ENCODE data around the gene ACSF2. TPM values are rescaled to one million over a fixed set of nuclear protein-coding genes. Genes with fewer than 3 reads are reported as not detected.
"Not testable (repeated sequence)": the region's sequence is repeated elsewhere in the genome, so short reads cannot be mapped to it uniquely, and the experiment has no call there.

The ACSF2 gene, protein sequence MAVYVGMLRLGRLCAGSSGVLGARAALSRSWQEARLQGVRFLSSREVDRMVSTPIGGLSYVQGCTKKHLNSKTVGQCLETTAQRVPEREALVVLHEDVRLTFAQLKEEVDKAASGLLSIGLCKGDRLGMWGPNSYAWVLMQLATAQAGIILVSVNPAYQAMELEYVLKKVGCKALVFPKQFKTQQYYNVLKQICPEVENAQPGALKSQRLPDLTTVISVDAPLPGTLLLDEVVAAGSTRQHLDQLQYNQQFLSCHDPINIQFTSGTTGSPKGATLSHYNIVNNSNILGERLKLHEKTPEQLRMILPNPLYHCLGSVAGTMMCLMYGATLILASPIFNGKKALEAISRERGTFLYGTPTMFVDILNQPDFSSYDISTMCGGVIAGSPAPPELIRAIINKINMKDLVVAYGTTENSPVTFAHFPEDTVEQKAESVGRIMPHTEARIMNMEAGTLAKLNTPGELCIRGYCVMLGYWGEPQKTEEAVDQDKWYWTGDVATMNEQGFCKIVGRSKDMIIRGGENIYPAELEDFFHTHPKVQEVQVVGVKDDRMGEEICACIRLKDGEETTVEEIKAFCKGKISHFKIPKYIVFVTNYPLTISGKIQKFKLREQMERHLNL
- 17.2 TPM for polyA plus RNA-seq (2013, experiment 1 of 2; ENCODE audit: insufficient read length)
- polyA plus RNA-seq (2013, experiment 2 of 2; ENCODE audit: insufficient read length): 22.2 TPM

- peak; percentile 61 for DNase-seq
Observed at GRCh38 chr17:50425682-50426471, at the start of gene ACSF2. Gene ACSF2 (plus strand): TSS chr17:50426218. CDS start chr17:50426262, 44 bp downstream.

GRCh38 chr17:50379351-50380132 lies 46.5 kb upstream of the ACSF2 start:
- DNase-seq: no peak

GRCh38 chr17:50380369-50381259 lies 45.4 kb upstream of the ACSF2 start:
- DNase-seq: no peak

- no peak for DNase-seq
Observed at GRCh38 chr17:50381260-50381815, 44.7 kb upstream of the ACSF2 start.

DNA sequence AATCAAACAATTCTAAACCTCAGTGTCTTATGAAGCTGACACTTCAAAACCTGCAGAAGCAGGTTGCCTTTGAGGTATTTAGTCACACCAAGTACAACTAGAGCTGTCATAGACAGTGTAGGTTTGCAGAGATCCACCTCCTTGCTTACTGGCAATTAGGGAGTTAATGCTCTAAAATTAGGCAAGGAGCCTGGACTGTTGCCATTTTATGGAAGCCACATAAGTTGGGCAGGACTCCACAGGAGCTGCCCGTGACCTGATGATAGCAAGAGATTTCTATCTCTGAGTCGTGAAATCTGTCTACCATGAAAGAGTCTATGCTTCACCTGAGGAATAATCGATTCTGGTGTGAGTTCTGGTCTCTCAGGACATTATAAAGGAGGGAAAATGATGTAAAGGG lies 44.1 kb upstream of the ACSF2 start:
- DNase-seq: no peak

DNA sequence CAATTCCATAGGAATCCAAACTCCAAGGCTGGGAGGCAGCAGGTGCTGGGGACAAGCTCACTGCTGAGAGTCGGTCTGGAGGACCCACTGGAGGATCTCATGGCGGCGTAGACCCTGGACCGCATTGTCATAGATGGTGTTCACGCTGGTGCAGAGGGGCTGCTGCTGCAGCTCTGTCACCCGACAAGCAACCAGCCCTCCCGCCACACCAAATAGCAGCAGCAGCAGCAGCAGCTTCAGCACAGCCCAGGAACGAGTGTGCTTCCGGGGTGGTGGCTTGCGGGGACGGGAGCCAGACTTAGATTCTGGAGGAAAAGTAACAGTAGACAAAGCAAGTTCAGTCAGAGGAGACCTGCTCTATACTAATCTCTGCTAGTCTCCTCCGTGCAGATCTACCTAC lies 43.1 kb upstream of the ACSF2 start:
- no peak for DNase-seq

DNA sequence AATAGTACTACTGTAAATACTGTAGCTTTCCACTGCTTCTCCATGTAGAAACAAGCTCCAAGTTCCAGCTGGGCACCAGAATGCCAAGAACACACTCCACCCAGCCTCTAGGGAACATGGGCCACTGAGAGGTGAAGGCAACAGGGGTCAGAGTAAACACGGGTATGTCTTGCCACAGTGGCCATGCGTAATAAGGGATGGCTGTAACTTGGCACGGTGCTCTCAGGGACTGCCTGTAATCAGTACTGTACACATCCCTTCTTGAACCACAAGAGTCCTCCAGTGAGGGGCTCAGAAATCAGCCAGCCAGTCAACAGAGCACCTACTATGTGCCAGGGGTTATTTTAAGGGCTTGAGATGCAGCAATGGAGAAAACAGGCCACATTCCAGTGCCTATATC lies 39.5 kb upstream of the ACSF2 start:
- DNase-seq: no peak

DNA sequence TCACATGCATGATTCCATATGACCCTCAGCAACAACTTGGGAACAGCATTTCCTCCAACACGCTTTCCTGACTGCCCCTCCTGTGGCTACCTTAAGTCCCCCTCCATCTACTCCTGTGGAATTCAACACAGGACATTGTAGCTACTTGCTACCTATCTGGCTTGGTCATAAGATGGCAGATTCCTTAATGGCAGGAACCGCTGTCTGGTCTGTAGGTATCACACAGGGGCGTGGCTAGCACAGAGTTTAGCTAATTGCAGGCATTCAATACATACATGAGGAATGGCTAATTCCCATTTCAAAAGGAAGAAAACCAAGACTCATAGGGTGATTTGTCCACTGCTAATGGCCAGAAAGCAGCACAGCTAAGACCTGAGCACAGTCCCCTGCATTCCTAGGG lies 37.3 kb upstream of the ACSF2 start:
- DNase-seq: no peak

DNA sequence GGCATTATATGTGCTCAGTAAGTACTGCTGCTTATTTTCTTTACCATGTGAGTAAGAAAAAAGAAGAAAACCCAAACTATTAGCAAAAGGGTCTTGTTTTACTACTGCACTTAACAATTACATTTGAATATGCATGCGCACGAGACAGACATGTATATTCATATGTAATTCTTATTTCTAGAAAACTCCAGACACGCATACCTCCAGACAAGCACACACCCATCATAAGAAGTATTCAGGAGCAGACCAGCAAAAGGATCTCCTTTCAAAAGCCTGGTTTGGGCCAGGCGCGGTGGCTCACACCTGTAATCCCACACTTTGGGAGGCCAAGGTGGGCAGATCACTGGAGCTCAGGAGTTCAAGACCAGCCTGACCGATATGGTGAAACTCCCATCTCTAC lies 36.5 kb upstream of the ACSF2 start:
- no peak for DNase-seq

GRCh38 chr17:50392621-50393020 lies 33.4 kb upstream of the ACSF2 start:
- DNase-seq: no peak

- DNase-seq: no peak
Observed at GRCh38 chr17:50393700-50394099, 32.3 kb upstream of the ACSF2 start.

GRCh38 chr17:50394711-50395110 lies 31.3 kb upstream of the ACSF2 start:
- peak; percentile 16 for DNase-seq

DNA sequence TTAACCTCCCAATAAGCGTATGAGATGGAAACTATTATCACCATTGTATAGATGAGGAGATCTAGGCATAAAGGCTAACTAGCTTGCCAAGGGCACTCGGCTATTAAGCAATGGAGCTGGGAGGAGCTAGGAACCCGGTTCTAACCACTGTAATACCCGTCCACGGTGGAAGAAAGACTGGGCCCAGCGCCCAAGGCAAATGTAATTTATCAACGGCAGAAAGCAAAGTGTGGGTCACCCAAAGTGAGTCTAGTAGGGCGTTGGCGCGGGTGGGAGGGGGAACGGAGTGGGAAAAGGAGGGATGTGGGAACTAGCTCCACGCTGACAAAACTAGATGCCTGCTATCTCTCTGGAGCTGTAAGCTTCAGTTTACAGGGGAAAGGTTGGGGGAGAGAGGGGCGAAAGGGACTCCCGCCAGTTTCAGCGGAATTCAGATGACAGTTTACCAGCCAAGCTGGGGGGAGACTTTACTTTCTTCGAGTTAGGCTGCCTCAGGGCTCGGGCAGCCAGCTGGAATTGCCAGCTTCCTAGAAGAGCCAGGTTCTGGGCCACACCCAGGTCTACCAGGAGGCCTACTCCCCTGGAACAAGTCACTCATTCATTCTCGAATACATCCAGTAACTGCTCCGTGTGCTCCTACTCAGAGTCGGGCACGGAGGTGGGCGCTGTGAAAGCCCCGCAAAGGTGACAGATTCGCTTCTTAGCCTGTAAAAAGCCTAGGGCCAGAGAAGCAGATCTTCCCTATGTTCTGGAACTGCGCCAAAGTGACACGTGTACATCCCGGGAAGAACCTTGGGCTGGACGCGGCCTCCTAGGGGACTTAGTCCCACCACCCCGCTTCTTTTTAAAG lies 29.5 kb upstream of the ACSF2 start:
- peak; percentile 53 for DNase-seq

- peak; percentile 88 for DNase-seq
Observed at GRCh38 chr17:50397111-50397918, 28.7 kb upstream of the ACSF2 start, which contains the start of gene LRRC59. Gene LRRC59 (minus strand): TSS chr17:50397523. CDS start chr17:50397317, 206 bp downstream.

DNA sequence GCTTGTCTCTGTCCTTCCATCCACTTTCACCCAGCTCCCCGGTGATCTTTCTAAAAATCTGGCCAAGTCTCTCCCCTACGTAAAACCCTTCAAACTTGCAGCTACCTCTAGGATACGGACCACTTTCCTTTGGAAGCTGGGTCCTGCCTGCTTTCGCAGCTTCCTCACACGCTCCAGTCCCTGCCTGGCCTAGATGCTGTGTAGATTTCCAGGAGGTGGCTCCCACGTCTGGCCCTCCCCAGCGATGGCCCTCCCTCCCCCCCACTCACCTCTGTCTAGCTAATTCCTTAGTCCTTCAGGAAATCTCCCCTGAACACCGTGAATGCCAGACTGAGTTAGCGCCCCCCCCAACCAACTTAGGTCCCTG lies 28.1 kb upstream of the ACSF2 start:
- DNase-seq: no peak

DNA sequence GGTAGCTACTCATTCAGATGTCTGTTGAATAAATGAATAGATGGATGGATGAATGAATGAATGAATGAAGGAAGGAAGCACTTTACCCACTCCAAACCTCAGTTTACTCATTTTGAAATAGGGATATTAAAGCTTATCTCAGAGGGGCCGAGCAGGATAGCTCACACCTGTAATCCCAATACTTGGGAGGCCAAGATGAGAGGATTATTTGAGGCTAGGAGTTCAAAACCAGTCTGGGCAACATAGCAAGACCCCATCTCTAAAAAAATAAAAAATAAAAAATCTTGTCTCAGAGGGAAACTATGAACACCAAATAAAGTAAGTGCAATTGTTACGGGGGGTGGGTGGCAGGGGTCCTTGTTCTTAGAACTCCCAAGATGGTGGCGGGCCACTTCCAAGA lies 27.3 kb upstream of the ACSF2 start:
- not testable (repeated sequence) for DNase-seq

DNA sequence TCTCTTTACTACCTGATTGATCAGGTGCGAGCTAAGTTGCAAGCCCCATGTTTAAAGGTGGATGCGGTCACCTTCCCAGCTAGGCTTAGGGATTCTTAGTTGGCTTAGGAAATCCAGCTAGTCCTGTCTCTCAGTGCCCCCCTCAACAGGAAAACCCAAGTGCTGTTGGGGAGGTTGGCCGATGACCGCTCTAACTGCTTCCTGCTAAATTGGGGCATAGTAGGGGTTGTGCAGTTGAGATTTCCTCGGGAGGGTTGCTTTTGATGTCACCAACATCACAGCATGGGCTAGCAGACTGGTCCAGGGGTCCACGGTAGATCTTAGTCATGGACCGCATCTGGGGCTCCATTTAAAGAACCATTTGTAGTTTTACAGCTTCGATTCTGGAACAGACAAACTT lies 26.4 kb upstream of the ACSF2 start:
- DNase-seq: not testable (repeated sequence)

- DNase-seq: not testable (repeated sequence)
Observed at GRCh38 chr17:50405351-50405750, 20.7 kb upstream of the ACSF2 start.

- no peak for DNase-seq
Observed at GRCh38 chr17:50406578-50406977, 19.4 kb upstream of the ACSF2 start.
